Globus pallidus (tissue), 1 donor: ENCODE measurements around the gene EGFR.
A peak's percentile ranks its signal among the peaks of the same experiment; 100 is the strongest.

Source experiments
- DNase-seq: peaks from one replicate; pipeline ENCODE4 v3.0.0-alpha.2; 2015; ENCODE audit warnings: low spot score

The EGFR gene

DNA sequence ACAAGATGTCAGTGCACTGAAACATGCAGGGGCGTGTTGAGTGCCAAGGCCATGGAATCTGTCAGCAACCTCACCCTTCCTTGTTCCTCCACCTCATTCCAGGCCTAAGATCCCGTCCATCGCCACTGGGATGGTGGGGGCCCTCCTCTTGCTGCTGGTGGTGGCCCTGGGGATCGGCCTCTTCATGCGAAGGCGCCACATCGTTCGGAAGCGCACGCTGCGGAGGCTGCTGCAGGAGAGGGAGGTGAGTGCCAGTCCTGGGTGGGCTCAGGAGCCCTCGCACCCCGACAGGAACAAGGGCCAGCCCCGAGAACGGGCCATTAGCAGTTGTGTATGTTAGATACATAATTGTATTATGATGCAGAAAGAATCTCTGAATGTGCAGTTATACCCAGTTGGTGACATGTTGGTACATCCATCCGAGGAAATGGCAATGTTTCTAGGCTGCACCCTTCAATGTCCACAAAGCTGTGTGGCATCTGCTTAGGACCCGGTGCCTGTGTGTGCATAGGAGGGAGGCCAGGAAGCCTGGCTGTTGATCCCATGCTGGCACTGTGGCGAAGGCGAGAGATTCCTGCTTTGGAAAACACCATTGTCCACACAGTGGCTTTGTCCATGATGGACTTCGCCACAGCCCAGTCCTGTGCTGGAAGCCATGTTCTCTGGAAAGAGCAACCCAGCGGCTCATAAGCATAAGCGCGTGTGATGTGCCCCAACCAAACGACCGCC, 154.2 kb downstream of the EGFR start:
- DNase-seq, result no peak

DNA sequence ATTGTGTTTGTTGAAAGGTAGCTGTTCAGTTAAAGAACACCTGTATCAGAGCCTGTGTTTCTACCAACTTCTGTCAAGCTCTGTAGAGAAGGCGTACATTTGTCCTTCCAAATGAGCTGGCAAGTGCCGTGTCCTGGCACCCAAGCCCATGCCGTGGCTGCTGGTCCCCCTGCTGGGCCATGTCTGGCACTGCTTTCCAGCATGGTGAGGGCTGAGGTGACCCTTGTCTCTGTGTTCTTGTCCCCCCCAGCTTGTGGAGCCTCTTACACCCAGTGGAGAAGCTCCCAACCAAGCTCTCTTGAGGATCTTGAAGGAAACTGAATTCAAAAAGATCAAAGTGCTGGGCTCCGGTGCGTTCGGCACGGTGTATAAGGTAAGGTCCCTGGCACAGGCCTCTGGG, 154.9 kb downstream of the EGFR start:
- DNase-seq, result no peak

DNA sequence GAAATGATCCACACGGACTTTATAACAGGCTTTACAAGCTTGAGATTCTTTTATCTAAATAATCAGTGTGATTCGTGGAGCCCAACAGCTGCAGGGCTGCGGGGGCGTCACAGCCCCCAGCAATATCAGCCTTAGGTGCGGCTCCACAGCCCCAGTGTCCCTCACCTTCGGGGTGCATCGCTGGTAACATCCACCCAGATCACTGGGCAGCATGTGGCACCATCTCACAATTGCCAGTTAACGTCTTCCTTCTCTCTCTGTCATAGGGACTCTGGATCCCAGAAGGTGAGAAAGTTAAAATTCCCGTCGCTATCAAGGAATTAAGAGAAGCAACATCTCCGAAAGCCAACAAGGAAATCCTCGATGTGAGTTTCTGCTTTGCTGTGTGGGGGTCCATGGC, 155.6 kb downstream of the EGFR start:
- DNase-seq, result no peak

DNA sequence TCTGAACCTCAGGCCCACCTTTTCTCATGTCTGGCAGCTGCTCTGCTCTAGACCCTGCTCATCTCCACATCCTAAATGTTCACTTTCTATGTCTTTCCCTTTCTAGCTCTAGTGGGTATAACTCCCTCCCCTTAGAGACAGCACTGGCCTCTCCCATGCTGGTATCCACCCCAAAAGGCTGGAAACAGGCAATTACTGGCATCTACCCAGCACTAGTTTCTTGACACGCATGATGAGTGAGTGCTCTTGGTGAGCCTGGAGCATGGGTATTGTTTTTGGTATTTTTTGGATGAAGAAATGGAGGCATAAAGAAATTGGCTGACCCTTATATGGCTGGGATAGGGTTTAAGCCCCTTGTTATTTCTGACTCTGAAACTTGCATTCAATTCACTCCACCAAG, 156.0 kb downstream of the EGFR start:
- DNase-seq, result no peak

DNA sequence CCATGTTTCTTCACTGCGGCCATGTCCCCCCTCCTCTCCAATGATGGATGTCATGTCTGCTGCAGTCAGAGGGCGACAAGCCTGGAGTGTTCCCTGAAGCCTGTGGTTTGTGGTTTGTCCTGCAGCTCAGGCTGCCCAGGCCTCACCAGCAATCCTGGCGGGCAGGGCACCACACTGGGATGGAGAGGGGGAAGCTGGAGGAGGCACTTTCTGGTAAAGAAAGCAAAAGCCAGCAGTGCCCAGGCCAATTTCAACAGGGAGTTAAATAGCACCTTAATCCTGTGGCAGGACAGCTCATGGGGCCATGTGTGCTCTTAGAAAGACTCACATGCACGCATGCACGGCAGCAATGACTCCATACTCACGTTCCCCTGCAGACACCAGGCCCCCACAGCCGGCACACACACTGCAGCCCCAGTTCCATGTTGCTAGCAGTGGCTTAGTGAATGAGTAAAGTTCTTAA, 158.3 kb downstream of the EGFR start:
- no peak for DNase-seq

DNA sequence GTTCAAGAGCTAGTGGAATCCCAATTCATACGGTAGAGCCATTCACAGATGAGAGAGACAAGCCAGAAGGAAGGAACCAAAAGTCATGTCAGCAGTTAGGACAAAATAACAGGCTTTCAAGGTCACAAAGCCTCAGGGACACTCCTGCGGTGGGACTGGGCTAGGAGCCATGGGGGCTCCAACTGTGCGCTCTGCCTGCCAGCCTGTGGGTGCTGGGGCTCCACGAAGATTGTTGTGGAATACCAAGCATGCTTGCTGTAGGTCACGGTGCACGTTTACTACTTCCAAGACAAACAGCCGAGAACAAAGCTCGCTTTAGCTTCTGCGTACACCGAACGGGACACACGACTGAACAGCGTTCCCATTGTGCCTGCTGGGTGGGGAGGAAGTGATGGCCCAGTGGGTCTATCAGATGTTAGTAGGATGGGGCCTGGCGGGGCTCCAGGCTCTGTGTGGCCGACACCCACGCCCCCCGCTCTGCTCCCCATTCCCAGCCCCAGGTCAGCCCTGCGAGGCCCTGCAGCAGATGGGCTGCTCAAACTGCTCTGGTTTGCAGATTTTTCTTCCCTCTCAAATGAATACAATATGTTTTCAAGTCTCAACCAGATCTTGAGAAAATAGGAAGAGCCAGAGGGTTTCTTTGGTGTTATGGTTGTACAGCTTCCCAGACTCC, 158.9 kb downstream of the EGFR start:
- peak; percentile 38 for DNase-seq

DNA sequence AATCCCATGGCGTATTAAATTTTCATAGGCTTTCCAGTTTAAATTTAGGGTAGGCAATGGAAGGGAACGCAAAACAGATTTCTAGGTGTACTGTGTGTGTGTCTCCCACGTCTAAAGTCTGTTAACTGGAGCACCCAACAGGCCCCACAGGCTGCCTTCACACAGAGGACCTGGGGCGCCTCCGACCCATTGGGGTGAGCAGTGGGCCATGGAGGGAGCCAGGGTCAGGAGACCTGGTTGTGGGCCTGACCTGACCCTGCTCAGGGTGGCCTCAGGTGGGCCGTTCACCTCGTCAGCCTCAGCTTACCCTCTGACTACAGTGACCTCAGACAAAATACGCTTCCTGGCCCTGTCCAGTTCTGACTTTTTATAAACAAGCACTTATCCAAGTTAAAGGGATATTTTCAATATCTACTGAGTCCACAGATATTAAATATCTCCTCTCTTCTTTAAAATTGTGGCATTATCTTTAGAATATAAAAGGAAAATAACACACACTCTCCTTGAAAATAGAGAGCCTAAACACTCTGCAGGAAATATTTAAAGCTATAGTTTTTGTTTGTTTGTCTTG, 159.6 kb downstream of the EGFR start:
- DNase-seq, result no peak

DNA sequence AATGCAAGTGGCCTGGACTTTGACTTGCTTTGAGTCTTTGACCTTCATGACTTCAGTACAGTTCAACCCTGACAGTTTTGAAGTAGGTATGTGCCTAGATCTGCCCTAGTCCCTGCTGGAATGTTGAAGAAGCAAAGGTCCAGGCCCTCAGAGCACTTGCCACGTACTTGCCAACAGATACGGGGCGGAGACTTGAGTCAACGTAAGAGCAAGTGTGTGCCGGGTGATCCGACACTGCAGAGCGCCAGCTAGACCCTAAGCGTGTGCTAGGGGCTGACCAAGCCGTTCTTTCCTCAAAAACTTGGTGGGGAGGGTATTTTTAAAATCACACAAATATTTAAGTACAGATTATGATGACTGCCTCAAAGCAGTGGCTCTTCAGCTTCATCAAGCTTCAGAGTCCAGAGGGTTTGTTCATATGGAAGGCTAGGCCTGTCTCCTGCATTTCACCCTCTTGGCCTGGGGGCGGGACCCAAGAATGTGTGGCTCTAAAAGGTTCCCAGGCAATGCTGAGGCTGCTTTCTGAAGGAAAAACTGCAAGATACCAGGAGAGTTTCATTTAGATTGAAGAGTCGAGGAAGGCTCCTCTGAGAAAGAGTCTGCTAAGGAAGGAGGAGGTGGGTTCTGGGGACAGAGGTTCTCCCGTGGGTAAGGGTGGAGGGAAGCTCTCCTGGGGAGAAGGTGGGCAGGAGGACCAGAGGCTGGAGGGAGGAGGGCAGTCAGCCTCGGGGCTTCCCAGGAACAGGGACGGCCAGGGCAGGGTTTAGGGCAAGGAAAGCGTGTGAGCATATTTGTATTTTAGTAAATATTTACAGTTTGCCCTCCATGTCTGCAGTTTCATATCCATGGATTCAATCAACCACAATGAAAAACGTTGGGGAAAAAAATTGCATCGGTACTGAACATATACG, 160.3 kb downstream of the EGFR start:
- DNase-seq, result no peak

DNA sequence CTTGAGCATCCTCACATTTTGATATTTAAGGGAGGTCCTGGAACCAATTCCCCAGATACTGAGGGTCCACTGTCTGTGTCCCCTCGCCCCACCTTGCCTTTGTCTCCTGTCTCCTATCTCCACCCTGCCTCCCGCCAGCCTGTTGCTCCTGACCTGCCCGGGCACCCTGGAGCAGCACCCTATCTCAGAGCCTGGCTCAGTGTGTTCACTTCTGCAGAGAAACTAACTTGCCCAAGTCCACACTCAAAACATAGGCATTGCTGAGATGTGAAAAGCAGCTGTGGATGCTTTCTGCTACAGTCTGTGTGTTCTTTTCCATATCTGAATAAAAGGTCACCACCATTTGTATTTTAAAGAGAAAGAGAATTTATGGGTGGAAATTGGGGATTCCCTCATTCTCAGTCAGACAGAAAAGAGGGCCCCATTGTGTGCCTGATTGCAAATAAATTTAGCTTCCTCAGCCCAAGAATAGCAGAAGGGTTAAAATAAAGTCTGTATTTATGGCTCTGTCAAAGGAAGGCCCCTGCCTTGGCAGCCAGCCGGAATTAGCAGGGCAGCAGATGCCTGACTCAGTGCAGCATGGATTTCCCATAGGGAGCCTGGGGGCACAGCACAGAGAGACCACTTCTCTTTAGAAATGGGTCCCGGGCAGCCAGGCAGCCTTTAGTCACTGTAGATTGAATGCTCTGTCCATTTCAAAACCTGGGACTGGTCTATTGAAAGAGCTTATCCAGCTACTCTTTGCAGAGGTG, 161.3 kb downstream of the EGFR start:
- DNase-seq, result no peak

DNA sequence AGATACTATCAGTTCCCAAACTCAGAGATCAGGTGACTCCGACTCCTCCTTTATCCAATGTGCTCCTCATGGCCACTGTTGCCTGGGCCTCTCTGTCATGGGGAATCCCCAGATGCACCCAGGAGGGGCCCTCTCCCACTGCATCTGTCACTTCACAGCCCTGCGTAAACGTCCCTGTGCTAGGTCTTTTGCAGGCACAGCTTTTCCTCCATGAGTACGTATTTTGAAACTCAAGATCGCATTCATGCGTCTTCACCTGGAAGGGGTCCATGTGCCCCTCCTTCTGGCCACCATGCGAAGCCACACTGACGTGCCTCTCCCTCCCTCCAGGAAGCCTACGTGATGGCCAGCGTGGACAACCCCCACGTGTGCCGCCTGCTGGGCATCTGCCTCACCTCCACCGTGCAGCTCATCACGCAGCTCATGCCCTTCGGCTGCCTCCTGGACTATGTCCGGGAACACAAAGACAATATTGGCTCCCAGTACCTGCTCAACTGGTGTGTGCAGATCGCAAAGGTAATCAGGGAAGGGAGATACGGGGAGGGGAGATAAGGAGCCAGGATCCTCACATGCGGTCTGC, 162.2 kb downstream of the EGFR start:
- DNase-seq, result no peak

DNA sequence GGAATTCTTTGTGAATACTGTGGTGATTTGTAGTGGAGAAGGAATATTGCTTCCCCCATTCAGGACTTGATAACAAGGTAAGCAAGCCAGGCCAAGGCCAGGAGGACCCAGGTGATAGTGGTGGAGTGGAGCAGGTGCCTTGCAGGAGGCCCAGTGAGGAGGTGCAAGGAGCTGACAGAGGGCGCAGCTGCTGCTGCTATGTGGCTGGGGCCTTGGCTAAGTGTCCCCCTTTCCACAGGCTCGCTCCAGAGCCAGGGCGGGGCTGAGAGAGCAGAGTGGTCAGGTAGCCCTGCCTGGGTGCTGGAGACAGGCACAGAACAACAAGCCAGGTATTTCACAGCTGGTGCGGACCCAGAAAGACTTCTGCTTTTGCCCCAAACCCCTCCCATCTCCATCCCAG, 162.9 kb downstream of the EGFR start:
- DNase-seq, result no peak

DNA sequence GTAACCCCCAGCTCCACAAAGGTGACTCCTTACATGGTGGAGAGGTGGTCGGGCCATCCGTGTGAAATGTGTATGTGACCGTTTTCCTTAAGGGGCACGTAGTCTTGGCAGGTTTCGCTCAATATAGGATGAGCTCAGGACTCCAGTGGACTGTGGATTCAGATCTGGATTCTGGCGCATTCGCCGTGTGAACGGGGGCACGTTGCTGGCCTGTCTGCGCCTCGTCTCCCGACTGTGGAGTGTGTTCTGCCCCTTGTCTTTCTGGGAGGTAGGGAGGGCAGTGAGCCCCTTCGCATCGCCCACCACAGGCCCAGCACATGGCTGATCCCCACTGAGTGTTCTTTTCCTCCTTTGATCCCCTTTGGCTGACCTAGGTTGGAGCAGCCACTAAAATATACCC, 165.1 kb downstream of the EGFR start:
- no peak for DNase-seq

DNA sequence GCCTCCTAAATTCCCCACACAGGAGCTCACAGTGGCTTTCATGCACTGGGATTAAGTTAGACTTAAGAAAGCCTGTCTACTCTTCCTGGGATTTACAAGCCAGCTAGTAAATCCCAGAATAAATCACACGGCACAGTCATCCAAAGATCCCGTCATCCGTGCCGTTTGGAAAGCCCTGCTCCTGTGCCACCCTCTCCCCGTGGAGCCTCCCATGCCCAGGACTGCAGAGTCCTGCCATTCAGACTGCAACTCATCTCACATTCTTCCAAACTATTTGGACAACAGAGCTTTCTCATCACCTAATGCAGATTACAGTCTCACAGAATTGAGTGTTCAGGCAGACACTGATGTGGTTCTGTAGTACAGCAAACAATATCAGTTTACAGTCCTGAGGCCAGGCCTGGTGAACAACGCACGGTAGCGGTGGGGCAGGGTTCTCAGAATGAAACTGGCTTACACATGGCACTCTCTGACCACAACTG, 166.5 kb downstream of the EGFR start:
- DNase-seq, result no peak

DNA sequence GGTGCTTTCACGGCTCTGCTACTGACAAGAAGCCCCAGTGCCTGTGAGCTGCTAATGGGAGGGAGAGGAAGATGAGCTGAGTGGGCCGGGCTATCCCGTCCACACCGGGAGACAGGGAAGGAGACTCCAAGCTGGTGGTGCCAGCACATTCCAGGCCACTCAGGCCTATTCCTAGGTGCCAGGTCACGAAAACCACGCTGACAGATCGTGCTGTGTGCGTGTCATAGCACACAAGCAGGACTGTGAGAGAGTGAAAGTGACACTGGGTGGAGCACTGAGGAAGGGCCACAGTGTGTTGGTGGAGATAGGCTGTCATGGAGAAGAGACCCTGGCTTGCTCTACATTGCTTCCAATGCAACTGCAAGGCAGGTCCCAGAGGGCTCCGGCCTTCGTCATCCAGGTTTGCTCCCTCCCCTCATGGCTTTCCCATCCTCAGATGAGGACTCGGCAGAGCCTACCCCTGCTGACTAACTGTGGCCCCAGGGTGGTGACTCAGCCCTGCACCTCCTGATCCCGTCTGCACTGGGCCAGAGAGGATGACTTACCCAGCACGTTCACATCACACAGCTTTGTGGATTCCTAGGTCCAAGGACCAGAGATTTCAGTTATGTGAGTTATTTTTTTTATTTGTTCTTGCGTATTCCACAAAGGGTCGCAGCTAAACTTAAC, 167.3 kb downstream of the EGFR start:
- no peak for DNase-seq

DNA sequence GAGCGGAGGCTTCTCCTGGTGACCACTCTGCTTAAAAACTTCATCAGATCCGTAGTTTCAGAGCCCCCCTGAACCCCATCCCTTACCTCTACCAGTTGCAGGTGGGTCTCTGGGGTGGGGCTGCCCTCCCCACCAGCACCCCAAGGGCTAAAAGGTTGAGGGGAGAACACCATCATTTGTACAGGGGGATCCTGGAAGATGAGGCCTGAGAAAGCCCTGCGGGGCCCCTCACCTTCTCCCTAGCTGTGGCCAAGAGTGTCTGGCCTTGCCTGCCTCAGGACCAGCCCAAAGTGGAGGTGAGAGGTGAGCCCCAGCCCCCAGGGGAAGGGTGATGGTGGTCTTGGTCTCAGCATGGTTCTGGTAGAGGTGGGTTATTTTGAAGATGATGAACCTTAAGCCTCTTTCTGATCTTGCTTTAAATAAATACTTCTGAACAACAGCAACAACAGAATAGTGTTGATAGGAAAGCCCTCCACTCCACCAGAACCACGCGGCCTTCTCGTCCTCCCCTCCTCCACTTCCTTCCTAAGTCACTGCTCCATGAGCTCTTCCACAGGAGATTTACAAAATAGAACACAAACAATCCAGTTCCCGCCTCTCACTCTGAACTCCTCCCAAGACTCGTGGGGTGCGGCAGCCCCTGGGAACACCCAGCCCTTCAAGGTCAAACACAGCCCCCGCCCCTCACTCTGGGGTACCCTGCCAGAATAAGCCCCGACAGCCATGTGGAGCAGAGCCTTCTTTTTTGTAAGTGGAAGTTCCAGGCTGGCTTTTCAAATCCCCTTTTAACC, 169.1 kb downstream of the EGFR start:
- no peak for DNase-seq

DNA sequence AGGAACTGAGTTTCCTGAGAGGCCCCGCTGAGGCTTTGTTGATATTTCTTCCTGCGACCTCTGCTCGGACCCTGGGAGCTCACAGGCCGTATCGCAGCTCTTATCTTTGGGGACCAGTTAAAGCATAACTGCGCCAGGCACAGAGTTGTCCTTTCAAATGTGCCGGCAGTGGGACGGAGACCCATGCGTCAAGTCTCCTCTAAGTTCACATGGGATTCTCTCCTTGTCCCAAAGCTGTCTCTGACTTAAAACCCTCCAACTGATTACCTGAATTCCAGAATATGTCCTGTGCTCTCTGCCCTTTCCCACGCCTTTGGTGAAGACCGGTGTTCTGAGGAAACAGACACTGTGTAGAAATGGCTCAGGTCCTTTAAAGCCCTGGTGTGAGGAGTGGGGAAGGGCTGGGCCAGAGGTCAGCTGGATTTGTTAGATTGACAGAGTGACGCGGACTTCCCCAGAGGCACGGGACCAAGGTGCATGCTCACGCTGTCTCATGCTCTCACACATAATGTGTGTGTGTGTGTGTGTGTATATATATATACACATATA, 169.8 kb downstream of the EGFR start:
- DNase-seq, result no peak

DNA sequence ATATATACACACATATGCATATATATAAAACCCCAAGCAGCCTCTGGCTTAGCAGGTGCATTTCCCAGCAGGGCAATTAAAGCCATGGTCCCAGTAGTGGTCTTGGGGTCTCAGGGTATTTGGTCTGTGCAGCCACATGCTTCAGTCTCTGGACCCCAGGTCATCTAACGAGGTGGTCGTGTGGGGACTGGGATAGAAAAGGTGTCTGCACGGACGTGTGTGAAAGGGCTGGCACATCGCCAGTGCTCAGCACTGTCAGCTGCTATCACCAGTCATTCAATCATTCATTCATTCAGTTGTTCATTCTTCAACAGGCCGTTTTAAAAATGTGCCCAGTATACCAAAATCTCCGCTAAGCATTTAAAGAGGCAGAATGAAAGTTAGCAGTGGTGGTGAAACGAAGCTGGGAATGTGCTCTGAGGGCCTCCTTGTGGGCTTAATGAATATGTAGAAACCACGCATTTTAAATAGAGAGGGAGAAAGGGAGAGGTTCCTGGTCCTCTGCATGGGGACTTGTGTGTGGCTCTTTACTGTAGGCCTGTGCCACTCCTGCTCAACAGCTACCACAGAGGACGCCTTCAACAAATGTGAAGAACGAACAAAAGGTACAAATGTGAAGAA, 170.4 kb downstream of the EGFR start:
- DNase-seq, result no peak

DNA sequence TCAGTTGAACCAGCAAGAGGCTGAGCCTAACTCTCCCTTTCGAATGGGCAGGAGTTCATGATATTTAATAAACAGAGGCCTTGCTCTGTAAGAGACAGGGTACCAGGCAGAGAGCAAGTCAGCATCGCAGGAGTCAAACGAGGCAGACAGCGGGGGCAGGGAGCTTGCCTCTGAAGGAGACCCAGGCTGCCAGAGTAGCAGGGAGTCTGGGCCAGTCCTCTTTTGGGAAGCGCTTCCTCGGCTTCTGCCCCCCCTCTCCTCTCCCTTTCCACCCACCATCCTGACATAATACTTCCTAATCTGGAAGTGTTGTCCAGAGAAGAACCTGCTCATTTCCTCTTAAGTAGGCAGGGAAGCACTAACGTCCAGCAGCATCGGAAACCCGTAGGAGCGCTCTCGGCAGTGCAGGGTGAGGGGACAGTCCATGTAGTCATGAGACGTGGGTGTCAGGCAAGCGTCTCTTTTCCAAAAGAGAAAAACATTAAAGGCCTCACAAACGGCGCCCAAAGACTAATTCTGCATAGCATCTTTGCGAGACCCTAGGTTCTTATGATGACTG, 171.1 kb downstream of the EGFR start:
- DNase-seq, result no peak
